ENCODE data around the gene TVP23C. TPM values are rescaled to one million over a fixed set of nuclear protein-coding genes. Genes with fewer than 3 reads are reported as not detected.

The TVP23C gene
- total RNA-seq, 1 donor from 2014 or later: 64.6 TPM

DNA sequence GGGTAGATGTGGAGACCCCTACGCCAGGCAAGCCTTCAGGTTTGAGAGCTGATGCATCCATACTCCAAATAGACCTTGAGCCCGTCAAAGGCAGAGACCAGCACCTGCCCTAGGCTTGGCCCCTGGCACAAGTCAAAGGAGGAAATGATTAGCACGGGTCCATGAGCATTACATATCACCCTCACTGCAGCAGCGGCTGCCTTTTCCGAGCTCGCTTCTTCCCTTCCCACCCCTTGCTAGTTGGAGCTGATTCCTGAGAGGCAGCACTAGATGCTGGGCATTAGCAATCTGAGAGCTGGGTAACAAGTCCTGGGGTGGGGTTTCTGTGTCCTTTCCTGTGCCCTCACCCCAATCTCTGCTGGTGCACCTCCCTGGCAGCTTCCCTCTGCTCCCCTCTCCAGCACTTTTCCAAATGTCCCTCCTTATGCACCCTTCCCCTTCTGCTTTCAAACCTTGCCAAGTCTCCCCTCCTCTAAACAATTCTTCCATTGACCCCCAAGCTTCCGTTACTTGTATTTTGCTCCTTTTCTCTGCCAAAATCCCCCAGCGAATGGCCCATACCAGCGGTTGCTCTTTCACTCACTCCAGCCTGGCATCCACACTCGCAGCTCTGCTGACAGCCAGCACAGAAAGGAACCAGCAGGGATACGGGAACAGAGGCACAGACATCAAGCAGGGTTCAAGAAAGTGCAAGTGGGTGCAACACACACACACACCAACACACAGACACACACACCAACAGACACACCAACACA is 98.9 kb downstream of the TVP23C start:
- no peak for DNase-seq

DNA sequence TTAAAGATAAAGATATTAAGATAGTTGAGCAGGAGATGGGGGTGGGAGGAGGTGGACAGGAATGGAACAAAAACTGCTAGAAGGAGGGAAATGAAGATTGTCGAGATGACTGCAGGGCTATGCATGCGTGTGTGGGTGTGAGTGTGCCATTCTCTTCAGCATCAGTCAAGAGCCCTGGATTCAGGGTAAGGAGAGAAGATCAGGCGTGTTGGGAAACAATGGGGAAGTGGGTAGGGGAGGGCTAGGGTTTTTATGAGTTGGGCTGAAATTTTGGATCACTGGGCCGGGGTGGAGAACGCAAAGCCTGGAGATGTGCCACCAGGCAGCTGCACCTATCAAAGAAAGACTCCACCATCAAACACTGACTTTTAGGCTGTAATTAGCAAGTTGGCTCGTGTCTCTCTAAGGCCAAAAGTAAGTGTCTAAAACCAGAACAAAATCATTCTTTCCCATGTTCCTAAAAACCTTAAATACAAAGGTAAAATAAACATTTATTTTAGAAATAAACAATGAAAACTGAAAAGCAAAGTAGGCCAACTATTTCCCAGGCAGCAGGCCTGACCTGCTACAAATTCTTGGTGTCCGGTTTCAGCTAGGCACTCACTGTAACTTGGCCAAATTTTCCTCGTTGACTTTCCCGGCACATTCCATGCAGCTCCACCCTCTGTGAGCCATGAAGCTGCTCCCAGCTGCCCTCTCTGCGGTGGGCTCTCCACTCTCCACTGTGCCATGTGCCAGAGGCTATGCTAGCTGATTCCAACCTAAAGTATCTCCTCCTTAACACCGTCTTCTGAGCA is 100.1 kb downstream of the TVP23C start:
- no peak for DNase-seq

- no peak for DNase-seq
Measured at GRCh38 chr17:15457723-15458094, 105.6 kb downstream of the TVP23C start.

DNA sequence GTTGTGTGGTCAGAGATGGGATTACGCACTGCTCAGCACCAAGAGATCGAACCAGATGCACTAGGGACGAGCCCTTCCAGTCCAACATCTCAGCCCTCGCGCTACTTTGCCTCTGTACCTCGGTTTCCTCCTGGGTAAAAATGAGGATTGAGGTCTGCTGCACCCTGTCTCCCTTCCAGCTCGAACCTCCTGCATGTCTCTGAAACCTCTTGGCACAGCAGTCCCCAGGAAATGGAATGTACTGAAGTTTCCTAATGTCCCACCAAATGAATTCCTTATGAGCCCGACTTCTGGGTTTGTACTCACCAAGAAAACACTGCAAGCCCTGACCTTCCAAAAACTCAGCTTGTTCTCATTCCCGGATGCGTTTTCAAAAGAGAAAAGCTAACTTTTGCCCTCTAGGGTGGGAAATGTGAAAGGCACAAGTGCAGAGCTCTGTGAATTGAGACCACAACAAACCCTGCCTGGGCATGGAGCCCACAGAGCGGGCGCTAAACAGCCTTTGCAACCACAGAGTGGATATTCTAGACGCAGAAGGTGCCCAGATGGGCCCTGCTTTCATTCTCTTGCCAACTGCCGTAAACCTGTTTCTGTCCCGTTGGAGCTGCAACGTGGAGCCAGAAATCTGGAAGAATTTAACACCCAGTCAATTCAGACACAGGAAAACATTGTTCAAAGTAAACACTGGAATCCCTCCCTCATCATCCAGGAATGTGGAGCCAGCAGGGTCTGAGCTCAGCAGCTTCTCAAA is 106.1 kb downstream of the TVP23C start:
- DNase-seq: no peak

GRCh38 chr17:15456496-15456895 is 106.8 kb downstream of the TVP23C start:
- DNase-seq: no peak

DNA sequence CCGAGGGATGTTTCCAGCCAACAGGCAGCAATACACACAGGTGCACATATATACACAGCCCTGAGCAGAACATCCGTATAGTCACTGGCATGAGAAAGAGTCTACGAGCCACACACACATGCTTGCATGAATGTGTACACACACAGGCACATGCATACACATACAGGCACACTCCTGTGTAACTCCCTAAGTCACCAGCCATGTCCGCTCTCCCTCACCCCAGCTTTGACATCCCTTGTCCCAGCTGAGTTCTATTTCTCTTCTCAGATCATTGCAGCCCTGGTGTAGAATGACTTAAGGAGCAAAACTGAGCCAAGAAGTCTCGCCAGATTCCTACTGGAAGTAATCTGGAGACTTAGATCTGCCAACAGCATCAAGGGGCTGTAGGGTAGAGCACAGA is 108.9 kb downstream of the TVP23C start:
- DNase-seq: no peak

DNA sequence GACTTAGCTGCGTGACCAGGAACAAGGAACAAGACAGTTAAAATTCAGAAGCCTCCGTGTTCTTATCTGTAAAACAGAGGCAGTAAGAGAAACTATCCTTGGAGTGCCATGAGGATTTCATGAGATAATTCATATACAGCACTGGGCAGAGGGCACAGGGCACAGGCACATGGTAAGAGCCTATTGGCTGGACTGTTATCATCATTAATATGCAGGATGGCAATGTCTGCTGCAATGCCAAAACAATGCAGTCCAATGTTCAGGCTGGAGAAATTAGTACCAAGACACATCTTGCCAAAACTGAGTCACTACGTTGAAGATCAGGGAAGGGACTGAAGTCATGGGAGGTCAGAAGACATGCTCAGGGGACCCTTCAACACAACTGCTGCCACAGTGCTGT is 109.5 kb downstream of the TVP23C start:
- DNase-seq: no peak

DNA sequence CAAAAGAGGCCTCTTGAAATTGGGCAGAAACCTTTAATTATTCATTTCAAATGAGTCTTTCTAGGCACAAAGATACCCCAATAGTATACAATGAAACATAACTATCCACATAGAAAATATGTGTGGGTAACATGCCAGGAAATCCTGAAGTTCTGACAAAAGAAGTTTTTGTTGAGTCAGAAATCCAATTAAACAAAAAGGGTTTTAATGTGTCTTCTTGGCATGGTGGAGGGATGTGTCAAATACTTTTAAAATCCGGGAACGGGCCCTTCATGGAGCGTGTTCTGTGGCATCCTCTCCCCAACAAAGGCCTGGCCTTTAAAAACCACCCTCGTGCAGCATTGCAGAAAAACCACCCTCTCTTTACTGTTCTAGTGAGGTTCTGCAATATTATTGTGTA is 110.0 kb downstream of the TVP23C start:
- no peak for DNase-seq

DNA sequence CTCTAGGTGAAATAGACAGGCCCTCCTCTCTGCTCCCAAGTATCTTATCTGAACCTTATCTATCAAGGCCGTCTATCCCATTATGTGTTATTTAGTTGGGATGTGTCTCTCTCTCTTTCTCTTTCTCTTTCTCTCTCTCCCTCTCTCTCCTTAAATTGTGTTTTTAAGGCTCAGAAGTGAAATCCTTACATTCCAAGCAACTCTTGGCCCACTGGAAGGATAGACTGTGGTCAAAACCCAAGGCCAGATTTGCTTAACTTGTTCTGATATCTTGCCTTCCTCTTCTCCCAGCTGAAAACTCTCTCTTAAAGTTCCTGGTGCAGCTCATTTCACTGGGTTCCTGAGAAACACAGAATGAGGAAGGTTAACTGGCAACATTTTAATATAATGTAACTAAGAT is 110.5 kb downstream of the TVP23C start:
- DNase-seq: no peak

Small RNA genes within 50 kb of the gene (small RNA-seq; reads per million reads assigned to genes)
- gene AC005838.1 (not detected), gene RF00090 (not detected)

Other genes starting within 250 kb of the TVP23C start
- gene TEKT3, start 221.9 kb downstream of the TVP23C start, total RNA-seq: 1.2 TPM
- 10.0 TPM for gene CDRT4, start 95.9 kb downstream of the TVP23C start, total RNA-seq
- gene FBXW10B, start 56.2 kb upstream of the TVP23C start, total RNA-seq: 1.1 TPM
- gene TRIM16, start 120.8 kb upstream of the TVP23C start, total RNA-seq: 50.8 TPM
- gene ZNF286A, start 136.3 kb upstream of the TVP23C start, total RNA-seq: 118 TPM
- 2.2 TPM for gene TBC1D26, start 168.8 kb upstream of the TVP23C start, total RNA-seq

Data from occipital lobe (tissue), 3 donors.